GM18520 (cell line): ENCODE data around the gene LTB4R.

Source experiments
- ATAC-seq: cut with Tn5 transposase; IDR thresholded peaks from one replicate; pipeline ENCODE4 v1.9.1; 2021; ENCODE audit not compliant: unreplicated experiment

LTB4R gene

DNA sequence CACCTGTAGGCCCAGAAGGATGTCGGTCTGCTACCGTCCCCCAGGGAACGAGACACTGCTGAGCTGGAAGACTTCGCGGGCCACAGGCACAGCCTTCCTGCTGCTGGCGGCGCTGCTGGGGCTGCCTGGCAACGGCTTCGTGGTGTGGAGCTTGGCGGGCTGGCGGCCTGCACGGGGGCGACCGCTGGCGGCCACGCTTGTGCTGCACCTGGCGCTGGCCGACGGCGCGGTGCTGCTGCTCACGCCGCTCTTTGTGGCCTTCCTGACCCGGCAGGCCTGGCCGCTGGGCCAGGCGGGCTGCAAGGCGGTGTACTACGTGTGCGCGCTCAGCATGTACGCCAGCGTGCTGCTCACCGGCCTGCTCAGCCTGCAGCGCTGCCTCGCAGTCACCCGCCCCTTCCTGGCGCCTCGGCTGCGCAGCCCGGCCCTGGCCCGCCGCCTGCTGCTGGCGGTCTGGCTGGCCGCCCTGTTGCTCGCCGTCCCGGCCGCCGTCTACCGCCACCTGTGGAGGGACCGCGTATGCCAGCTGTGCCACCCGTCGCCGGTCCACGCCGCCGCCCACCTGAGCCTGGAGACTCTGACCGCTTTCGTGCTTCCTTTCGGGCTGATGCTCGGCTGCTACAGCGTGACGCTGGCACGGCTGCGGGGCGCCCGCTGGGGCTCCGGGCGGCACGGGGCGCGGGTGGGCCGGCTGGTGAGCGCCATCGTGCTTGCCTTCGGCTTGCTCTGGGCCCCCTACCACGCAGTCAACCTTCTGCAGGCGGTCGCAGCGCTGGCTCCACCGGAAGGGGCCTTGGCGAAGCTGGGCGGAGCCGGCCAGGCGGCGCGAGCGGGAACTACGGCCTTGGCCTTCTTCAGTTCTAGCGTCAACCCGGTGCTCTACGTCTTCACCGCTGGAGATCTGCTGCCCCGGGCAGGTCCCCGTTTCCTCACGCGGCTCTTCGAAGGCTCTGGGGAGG lies at the start of gene LTB4R:
Gene LTB4R (plus strand): TSS at position 857 of the 959 bp plus-strand sequence. CDS start 4,150 bp downstream, outside the sequence.
- peak; percentile 62 for ATAC-seq

GRCh38 chr14:24261969-24262327 lies 49.4 kb upstream of the LTB4R start:
- no peak for ATAC-seq

DNA sequence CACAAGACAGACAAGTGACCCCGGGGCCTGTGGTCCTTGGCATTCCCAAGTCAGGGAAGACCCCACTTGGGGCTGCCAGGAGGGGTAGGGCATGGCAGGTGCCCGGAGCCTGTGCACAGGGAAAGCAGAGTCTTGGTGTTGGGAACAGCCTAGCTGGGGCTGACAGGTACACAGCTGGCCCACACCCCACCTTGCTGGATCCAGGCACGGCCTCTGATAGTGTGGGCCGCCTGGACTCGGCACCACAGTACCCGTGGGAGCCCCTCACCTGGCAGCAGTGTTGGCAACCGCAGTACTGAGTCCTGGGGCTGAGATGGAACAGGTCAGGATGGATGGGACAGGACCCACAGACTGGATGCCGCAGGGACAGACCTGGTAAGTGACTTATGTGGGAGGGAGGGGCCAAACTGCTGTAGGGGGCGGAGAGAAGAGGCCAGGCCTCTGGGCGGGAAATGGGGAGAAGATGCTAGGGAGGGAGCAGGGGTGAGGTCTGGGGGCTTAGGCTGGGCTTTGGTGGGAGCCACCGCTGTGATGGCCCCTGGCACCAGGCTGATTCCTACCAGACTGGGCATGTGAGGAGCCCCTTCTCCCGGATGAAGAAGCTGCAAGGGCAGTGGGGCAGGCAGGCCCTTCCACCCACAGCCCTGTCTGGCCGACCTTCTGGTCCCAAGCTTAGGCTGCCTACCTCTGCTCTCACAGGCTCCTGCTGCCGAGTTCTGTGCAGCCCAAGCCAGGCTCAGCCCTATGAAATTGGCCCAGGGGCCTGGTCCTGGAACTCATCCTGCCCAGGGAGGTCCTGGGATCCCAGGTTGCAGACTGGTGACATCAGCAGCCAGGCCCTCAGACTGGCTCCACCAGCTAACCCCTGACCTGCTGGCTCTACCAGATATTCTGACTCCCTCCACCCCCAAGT lies 48.2 kb upstream of the LTB4R start, which contains the start of gene TGM1:
Gene TGM1 (minus strand): TSS at position 357 of the 913 bp plus-strand sequence. CDS start 825 bp downstream, outside the sequence.
- no peak for ATAC-seq

DNA sequence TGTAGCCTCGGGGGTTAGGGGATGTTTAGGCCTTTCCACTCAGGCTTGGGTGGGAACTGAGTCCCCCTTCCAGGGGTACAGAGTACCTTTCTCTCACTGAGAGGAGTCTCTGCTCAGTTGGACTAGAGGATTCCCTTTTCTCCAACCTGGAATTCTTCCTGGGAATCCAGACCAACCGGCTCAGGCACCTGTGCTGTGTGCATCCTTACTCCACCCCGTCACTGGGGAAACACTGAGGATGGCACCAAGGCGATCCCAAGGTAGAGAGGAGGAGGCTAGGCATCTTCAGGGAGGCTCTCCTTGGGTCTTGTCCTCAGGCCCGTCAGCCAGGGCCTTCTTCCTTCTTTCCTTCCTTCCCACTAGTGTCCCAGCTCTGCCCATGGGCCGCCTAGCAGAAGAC lies 47.5 kb upstream of the LTB4R start:
- no peak for ATAC-seq

DNA sequence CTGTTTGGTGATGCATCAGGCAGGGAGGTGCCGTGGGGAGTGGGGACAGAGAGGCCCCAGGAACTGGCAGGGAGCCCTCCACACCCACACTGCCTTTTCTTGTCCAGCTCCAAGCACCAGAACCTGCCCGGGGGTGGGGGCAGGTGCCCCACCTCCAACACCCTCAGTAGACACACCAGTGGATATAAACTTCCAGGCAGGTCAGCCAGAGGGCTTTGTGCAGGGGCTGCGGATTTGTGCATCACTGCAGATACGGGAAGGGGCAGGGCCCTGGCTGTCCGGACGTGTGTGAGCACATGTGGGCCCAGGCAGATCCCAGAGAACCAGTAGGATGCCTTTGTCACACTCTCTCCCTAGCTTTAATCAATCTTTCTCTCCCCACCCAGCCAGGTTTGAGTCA lies 47.0 kb upstream of the LTB4R start:
- no peak for ATAC-seq

DNA sequence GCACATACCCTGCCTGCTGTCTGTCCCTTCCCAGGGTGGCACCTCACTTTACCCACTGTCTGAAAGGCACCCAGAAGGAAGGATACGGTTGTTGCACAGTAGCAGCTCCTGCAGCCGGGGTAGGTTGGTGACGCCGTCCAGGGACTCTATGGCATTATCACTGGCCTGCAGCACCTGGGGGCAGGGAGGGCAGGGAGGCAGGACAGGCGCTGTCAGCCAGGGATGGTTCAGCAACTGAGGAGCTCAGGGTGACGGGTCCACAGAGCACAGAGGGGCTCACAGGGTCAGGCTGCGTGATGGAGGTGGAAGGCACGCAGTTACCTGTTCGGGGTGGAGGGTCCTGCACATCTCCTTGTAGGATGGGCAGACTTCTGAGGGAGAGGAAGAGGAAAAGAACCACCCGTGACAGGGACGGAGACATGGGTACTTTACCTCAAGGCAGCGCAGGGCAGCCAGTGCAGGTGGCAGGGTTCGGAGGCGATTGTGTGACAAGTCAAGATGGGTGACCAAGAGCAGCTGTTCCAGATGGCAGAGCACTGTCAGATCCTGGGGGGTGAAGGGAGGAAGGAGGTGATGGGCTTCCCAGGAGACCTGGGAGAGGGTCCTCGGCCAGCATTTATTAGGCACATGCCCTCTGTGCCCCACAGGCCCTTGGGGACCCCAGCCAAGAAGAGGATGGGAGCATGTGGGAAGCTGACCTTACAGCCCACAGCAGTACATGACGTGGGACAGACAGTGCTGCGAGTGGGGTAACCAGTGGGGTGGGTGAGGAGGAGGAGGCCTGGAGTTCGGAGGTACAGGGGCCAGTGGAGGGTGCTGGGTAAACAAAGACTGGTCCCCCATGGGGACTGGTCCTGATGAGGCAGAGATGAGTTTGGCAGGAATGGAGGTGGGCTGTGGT lies 44.7 kb upstream of the LTB4R start:
- no peak for ATAC-seq

GRCh38 chr14:24267516-24267915 lies 43.8 kb upstream of the LTB4R start:
- ATAC-seq = no peak

DNA sequence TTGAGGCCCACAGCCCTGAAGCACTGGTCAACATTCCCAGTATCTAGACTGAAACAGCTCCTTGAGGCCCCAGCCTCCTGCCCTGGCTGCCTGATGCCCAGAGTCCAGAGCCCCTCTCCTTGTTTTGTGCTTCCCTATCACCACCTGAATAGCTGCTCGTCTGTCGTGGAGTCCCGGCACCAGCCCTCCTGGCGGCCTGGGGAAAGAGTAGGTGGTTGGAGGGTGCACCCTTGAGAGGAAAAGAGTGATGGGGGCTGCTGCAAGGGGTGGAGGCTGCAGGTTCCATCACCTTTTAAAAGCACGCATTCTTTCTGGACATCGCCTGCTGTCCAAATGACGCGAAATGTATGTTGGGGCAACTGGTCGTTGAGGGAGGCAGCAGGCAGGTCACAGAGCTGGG lies 43.1 kb upstream of the LTB4R start:
- no peak for ATAC-seq

DNA sequence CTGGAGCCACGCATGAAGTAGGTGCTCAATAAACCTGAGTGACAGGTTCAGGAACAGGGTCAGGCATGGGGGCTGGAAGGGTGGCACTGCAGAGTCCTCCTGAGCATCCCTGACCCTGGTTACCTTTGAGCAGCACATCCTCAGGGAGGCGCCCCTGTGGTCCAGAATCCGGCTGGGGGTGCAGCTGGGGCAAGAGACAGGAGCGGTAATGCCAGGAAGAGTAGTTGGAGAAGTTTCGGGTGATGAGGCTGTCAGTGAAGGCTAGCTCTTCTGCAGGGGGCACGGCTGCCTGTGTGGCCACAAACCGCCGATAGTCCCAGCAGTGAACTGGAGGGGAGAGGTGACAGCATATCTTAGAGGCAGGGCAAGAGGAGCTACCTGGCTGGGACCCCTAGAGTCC lies 41.9 kb upstream of the LTB4R start:
- ATAC-seq = no peak

- no peak for ATAC-seq
Observed at GRCh38 chr14:24269910-24270536, 41.3 kb upstream of the LTB4R start.

- no peak for ATAC-seq
Observed at GRCh38 chr14:24270537-24271133, 40.7 kb upstream of the LTB4R start.

- ATAC-seq = peak; percentile 78
Observed at GRCh38 chr14:24271134-24271833, 40.0 kb upstream of the LTB4R start, which contains the start of gene RABGGTA. Gene RABGGTA (minus strand): TSS chr14:24271597. CDS start chr14:24271115, 482 bp downstream.

GRCh38 chr14:24271834-24272263 lies 39.5 kb upstream of the LTB4R start:
- no peak for ATAC-seq

- ATAC-seq = no peak
Observed at GRCh38 chr14:24272467-24272866, 38.8 kb upstream of the LTB4R start.

- no peak for ATAC-seq
Observed at GRCh38 chr14:24273422-24273998, 37.8 kb upstream of the LTB4R start.

- peak; percentile 39 for ATAC-seq
Observed at GRCh38 chr14:24274101-24274543, 37.2 kb upstream of the LTB4R start.

DNA sequence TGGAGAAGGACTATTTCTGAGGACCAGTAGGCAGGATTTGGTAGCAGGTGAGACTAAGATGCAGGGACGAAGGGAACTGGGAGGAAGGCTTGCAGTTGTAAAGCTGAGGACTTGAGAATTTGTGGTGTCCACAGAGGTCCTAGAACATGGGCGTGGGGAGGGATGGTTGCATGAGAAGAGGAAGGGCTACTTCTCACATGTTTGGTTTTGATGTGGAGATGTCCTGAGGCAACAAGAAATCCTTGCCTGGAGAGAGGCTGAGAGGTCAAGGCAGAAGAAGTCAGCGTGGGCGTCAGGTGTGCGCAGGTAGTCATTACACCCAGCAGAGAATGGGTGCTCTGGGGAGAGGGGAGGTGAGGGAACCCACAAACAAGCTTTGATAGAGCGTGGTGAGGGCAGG lies 34.2 kb upstream of the LTB4R start:
- no peak for ATAC-seq

DNA sequence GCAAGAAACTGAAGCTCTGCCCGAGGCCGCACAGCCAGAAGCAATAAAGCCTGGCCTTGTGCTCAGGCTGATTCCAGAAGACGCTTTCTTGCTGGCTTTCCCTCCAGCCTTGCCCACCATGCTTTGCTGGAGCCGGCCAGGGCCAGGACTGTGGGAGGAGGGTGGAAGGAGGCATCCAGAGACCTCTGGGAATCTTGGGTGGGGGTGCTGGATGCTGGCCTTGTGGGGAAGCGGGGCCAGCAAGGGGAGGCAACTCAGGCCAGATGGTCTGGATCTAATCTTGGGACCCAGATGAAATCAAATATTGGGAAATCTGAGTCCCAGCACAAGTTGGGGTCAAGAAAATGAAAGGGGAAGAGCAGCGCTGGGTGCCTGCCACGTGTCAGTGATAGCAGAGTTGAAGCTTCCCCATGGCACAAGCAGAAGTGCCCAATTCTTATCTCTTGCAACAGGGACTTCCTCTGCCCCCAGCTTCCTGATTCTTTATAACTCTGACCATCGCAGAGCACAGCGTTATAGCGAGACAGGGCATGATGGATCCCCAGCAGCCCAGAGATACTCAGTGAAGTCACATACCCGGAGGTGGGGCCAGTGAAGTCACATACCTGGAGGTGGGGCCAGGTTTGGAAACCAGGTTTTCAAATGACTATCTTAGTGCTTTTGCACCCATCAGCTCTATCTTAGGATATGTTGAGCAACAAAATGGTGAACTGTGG lies 33.5 kb upstream of the LTB4R start:
- ATAC-seq = no peak
